A673 (cell line): ENCODE measurements around the gene TLE4.

Experiments used
- CTCF ChIP-seq: fragments of 300-800, 200-600 bp; sonication (generic); conservative IDR thresholded peaks from 2 replicates; pipeline ENCODE4 v1.5.1; 2017; ENCODE audit warnings: low read depth, mild to moderate bottlenecking, antibody characterized with exemption, low read length, moderate library complexity, mixed read lengths
- EZH2 ChIP-seq: fragments of 200-600 bp; sonication (generic); IDR thresholded peaks from 2 replicates; pipeline ENCODE4 v1.6.1; 2017; ENCODE audit warnings: borderline replicate concordance, low read depth, mild to moderate bottlenecking, mixed read lengths, antibody characterized with exemption, low read length; ENCODE audit not compliant: poor library complexity, severe bottlenecking

GRCh38 chr9:79736051-79736450 is 164.3 kb downstream of the TLE4 start:
- TF ChIP-seq CTCF, result no peak
- TF ChIP-seq EZH2, result no peak
